ENCODE measurements around the gene ACER1.

DNA sequence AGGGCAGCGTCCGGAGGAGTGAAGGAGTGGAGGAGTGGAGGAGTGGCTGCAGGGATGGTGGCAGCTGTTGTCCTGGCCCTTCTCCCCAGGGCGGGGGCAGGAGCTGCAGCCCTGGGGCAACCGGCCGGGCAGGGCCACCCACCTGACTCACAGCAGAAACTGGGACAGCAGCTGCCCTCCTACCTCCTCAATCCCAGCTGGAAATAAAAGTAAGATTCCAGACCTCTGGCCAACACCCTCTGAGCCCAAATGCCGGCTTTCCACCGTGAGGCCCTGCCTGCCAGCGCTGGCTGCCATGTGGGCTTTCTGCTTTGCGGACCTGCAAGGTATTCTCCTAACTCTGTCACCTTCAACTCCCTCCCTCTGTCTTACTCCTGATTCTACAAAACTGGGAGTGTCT lies 24.6 kb upstream of the ACER1 start:
- TF ChIP-seq, protein P1, sequence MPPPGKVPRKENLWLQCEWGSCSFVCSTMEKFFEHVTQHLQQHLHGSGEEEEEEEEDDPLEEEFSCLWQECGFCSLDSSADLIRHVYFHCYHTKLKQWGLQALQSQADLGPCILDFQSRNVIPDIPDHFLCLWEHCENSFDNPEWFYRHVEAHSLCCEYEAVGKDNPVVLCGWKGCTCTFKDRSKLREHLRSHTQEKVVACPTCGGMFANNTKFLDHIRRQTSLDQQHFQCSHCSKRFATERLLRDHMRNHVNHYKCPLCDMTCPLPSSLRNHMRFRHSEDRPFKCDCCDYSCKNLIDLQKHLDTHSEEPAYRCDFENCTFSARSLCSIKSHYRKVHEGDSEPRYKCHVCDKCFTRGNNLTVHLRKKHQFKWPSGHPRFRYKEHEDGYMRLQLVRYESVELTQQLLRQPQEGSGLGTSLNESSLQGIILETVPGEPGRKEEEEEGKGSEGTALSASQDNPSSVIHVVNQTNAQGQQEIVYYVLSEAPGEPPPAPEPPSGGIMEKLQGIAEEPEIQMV (CRISPR knock-in tag; IDR thresholded peaks at IDR 0.05; ENCODE audit: low read depth), result no peak
- TF ChIP-seq, protein P2, sequence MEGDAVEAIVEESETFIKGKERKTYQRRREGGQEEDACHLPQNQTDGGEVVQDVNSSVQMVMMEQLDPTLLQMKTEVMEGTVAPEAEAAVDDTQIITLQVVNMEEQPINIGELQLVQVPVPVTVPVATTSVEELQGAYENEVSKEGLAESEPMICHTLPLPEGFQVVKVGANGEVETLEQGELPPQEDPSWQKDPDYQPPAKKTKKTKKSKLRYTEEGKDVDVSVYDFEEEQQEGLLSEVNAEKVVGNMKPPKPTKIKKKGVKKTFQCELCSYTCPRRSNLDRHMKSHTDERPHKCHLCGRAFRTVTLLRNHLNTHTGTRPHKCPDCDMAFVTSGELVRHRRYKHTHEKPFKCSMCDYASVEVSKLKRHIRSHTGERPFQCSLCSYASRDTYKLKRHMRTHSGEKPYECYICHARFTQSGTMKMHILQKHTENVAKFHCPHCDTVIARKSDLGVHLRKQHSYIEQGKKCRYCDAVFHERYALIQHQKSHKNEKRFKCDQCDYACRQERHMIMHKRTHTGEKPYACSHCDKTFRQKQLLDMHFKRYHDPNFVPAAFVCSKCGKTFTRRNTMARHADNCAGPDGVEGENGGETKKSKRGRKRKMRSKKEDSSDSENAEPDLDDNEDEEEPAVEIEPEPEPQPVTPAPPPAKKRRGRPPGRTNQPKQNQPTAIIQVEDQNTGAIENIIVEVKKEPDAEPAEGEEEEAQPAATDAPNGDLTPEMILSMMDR (CRISPR knock-in tag; IDR thresholded peaks at IDR 0.05), result no peak
- TF ChIP-seq MAFF (IDR thresholded peaks at IDR 0.05; ENCODE audit: low read depth, low read length) (no peak), BRD4 (CRISPR knock-in tag; IDR thresholded peaks at IDR 0.05) (no peak), PPARG (CRISPR knock-in tag; conservative IDR thresholded peaks at IDR 0.05) (no peak), JUND (CRISPR knock-in tag; IDR thresholded peaks at IDR 0.05) (no peak), ZNF274 (CRISPR knock-in tag; IDR thresholded peaks at IDR 0.05) (no peak), MAFK (conservative IDR thresholded peaks at IDR 0.05 in 1 of 2, IDR thresholded peaks at IDR 0.05 in 1 of 2; ENCODE audit: low read length in 2 of 2) (no peak)
- TF ChIP-seq, protein P3, sequence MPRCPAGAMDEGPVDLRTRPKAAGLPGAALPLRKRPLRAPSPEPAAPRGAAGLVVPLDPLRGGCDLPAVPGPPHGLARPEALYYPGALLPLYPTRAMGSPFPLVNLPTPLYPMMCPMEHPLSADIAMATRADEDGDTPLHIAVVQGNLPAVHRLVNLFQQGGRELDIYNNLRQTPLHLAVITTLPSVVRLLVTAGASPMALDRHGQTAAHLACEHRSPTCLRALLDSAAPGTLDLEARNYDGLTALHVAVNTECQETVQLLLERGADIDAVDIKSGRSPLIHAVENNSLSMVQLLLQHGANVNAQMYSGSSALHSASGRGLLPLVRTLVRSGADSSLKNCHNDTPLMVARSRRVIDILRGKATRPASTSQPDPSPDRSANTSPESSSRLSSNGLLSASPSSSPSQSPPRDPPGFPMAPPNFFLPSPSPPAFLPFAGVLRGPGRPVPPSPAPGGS (CRISPR knock-in tag; IDR thresholded peaks at IDR 0.05), result no peak
- TF ChIP-seq, protein P4, sequence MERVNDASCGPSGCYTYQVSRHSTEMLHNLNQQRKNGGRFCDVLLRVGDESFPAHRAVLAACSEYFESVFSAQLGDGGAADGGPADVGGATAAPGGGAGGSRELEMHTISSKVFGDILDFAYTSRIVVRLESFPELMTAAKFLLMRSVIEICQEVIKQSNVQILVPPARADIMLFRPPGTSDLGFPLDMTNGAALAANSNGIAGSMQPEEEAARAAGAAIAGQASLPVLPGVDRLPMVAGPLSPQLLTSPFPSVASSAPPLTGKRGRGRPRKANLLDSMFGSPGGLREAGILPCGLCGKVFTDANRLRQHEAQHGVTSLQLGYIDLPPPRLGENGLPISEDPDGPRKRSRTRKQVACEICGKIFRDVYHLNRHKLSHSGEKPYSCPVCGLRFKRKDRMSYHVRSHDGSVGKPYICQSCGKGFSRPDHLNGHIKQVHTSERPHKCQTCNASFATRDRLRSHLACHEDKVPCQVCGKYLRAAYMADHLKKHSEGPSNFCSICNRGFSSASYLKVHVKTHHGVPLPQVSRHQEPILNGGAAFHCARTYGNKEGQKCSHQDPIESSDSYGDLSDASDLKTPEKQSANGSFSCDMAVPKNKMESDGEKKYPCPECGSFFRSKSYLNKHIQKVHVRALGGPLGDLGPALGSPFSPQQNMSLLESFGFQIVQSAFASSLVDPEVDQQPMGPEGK (CRISPR knock-in tag; IDR thresholded peaks at IDR 0.05), result no peak
- TF ChIP-seq, protein P5, sequence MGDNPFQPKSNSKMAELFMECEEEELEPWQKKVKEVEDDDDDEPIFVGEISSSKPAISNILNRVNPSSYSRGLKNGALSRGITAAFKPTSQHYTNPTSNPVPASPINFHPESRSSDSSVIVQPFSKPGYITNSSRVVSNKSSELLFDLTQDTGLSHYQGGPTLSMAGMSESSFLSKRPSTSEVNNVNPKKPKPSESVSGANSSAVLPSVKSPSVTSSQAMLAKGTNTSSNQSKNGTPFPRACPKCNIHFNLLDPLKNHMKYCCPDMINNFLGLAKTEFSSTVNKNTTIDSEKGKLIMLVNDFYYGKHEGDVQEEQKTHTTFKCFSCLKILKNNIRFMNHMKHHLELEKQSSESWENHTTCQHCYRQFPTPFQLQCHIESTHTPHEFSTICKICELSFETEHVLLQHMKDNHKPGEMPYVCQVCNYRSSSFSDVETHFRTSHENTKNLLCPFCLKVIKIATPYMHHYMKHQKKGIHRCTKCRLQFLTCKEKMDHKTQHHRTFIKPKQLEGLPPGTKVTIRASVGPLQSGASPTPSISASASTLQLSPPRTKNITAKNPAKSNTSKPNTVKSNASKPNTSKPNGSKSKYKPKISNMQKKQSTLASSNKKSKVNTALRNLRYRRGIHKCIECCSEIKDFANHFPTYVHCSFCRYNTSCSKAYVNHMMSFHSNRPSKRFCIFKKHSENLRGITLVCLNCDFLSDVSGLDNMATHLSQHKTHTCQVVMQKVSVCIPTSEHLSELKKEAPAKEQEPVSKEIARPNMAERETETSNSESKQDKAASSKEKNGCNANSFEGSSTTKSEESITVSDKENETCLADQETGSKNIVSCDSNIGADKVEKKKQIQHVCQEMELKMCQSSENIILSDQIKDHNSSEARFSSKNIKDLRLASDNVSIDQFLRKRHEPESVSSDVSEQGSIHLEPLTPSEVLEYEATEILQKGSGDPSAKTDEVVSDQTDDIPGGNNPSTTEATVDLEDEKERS (CRISPR knock-in tag; IDR thresholded peaks at IDR 0.05), result no peak
- TF ChIP-seq, protein P6, sequence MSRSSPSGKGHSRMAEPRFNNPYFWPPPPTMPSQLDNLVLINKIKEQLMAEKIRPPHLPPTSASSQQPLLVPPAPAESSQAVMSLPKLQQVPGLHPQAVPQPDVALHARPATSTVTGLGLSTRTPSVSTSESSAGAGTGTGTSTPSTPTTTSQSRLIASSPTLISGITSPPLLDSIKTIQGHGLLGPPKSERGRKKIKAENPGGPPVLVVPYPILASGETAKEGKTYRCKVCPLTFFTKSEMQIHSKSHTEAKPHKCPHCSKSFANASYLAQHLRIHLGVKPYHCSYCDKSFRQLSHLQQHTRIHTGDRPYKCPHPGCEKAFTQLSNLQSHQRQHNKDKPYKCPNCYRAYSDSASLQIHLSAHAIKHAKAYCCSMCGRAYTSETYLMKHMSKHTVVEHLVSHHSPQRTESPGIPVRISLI (CRISPR knock-in tag; IDR thresholded peaks at IDR 0.05; ENCODE audit: borderline replicate concordance), result no peak
